ENCODE measurements around the gene TXNIP. TPM values are rescaled to one million over a fixed set of nuclear protein-coding genes. Genes with fewer than 3 reads are reported as not detected.
"Not testable (repeated sequence)": the region's sequence is repeated elsewhere in the genome, so short reads cannot be mapped to it uniquely, and the experiment has no call there.

The TXNIP gene
- total RNA-seq, 1 donor from 2014 or later: 157 TPM

DNA sequence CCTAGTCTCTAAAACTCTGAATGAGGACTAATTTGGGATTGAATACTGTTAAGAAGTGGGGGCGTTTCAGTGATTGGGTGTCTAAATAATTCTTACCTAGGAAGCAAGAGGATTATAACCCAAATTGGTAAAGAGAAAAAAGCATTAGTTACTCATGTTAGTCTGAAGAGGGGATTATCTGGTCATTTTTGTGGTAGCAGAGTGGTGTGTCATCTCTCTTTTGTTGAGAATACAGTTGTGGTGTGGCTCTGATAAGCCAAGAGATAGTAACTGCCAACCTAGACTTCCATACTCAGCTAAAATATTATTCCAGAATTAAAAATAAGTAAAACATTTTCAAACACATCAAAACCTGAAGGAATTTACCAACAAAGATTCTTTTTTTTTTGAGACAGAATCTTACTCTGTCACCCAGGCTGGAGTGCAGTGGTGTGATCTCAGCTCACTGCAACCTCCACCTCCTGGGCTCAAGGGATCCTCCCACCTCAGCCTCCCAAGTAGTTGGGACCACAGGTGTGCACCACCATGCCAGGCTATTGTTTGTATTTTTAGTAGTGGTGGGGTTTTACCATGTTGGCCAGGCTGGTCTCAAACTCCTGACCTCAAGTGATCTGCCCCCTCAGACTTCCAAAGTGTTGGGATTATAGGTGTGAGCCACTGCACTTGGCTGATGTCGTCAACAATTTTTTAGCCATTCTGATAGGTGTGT, 29.6 kb upstream of the TXNIP start:
- not testable (repeated sequence) for H3K4me3 Mint-ChIP-seq (ENCODE audit: unreplicated experiment); FAIRE-seq; H3K9me3 ChIP-seq (ENCODE audit: insufficient read depth, low read depth, low read length); H3K27me3 ChIP-seq (ENCODE audit: insufficient read depth, low read length); H3K9ac ChIP-seq (ENCODE audit: low read length); H3K27ac ChIP-seq (ENCODE audit: low read depth, low read length); H3K36me3 ChIP-seq (ENCODE audit: insufficient read depth, low read length); H3K36me3 Mint-ChIP-seq (ENCODE audit: low read depth, unreplicated experiment); H3K27me3 Mint-ChIP-seq (ENCODE audit: low read depth, unreplicated experiment); H3K79me2 ChIP-seq (ENCODE audit: insufficient read depth, low read length); H3K4me2 ChIP-seq (ENCODE audit: low read length); H4K20me1 ChIP-seq (ENCODE audit: insufficient read depth, low read length); H3K9me3 Mint-ChIP-seq (ENCODE audit: unreplicated experiment); H3K4me1 Mint-ChIP-seq (ENCODE audit: low read depth, unreplicated experiment); DNase-seq (ENCODE audit: low read depth); H3K27ac Mint-ChIP-seq (ENCODE audit: unreplicated experiment); H2AFZ ChIP-seq (ENCODE audit: low read depth, low read length); H3K4me3 ChIP-seq (ENCODE audit: insufficient read depth, low read depth, low read length); H3K4me1 ChIP-seq (ENCODE audit: insufficient read depth, low read length)

- Histone ChIP-seq H3K9ac (ENCODE audit: low read length) (no peak overlapping the region), H3K27me3 (ENCODE audit: insufficient read depth, low read length) (peaks cover 24% of the 10 kb centered on the region), H3K36me3 (ENCODE audit: insufficient read depth, low read length) (no peaks in the 10 kb centered on the region), H4K20me1 (ENCODE audit: insufficient read depth, low read length) (no peaks in the 10 kb centered on the region), H2AFZ (ENCODE audit: low read depth, low read length) (no peak overlapping the region), H3K4me2 (ENCODE audit: low read length) (no peak overlapping the region), H3K4me1 (ENCODE audit: insufficient read depth, low read length) (no peaks in the 10 kb centered on the region), H3K4me3 (ENCODE audit: insufficient read depth, low read depth, low read length) (no peak overlapping the region), H3K79me2 (ENCODE audit: insufficient read depth, low read length) (no peaks in the 10 kb centered on the region), H3K27ac (ENCODE audit: low read depth, low read length) (no peak overlapping the region), H3K9me3 (ENCODE audit: insufficient read depth, low read depth, low read length) (no peaks in the 10 kb centered on the region)
- Mint-ChIP-seq H3K9me3 (ENCODE audit: unreplicated experiment) (peaks cover 6% of the 10 kb centered on the region), H3K4me3 (ENCODE audit: unreplicated experiment) (no peak overlapping the region), H3K36me3 (ENCODE audit: low read depth, unreplicated experiment) (peaks cover 3% of the 10 kb centered on the region), H3K27ac (ENCODE audit: unreplicated experiment) (no peak overlapping the region), H3K4me1 (ENCODE audit: low read depth, unreplicated experiment) (peaks cover 6% of the 10 kb centered on the region), H3K27me3 (ENCODE audit: low read depth, unreplicated experiment) (peaks cover 32% of the 10 kb centered on the region)
- FAIRE-seq: no peak
- DNase-seq (ENCODE audit: low read depth): no peak
- TF ChIP-seq EZH2 (IDR thresholded peaks at IDR 0.05; ENCODE audit: insufficient read depth, low read length): no peak
- TF ChIP-seq, protein P1, sequence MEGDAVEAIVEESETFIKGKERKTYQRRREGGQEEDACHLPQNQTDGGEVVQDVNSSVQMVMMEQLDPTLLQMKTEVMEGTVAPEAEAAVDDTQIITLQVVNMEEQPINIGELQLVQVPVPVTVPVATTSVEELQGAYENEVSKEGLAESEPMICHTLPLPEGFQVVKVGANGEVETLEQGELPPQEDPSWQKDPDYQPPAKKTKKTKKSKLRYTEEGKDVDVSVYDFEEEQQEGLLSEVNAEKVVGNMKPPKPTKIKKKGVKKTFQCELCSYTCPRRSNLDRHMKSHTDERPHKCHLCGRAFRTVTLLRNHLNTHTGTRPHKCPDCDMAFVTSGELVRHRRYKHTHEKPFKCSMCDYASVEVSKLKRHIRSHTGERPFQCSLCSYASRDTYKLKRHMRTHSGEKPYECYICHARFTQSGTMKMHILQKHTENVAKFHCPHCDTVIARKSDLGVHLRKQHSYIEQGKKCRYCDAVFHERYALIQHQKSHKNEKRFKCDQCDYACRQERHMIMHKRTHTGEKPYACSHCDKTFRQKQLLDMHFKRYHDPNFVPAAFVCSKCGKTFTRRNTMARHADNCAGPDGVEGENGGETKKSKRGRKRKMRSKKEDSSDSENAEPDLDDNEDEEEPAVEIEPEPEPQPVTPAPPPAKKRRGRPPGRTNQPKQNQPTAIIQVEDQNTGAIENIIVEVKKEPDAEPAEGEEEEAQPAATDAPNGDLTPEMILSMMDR (IDR thresholded peaks at IDR 0.05; ENCODE audit: insufficient read depth, low read depth, low read length): no peak
Observed at GRCh38 chr1:146022403-146023127, 26.2 kb upstream of the TXNIP start.

DNA sequence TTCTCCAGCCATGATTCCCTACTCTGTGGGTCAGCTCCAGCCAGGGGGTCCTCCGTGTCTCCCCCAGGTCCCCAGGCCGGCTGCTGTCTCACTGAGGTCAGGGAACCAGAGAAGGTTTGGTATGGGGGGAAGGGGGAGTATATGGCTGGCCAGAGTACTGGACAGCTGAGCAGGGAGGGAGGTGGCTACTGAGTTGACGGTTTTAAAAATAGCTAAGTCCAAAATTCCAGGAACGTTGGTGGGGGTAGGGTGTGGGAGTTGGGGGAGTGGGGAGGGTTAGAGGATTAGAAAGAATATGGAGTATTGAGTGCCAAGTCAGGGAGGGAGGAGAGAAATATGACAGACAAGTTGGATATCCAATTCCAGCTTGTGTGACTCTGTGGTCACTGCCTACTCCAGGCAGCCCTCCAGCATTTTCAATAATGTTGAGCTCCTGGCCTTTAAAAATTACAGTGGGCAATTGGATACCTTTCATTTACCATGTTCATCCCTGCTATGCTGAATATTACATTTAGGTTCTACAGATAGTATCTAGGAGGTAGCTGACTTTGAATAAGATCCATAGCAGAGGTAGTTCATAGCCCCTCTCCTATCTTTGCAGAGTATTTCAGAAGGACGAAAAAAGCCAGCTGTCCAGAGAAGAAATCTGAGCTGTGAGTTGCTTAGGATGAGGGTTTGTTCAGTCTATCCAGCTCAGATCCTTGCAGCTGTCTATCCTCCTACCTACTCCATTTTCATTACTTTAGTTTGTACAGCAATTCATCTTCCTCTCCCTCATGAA, 25.4 kb upstream of the TXNIP start, which contains the start of gene HJV:
Gene HJV, minus strand, starts transcription at position 114 of the 781 bp plus-strand sequence. CDS start 1,504 bp downstream, outside the sequence.
- Histone ChIP-seq H2AFZ (ENCODE audit: low read depth, low read length) (no peak within 1 kb of the TSS), H3K27me3 (ENCODE audit: insufficient read depth, low read length) (peaks cover 24% of the 10 kb centered on the region), H3K4me2 (ENCODE audit: low read length) (no peak within 1 kb of the TSS), H3K79me2 (ENCODE audit: insufficient read depth, low read length) (no peaks in the 10 kb centered on the region), H3K4me3 (ENCODE audit: insufficient read depth, low read depth, low read length) (no peak within 1 kb of the TSS), H4K20me1 (ENCODE audit: insufficient read depth, low read length) (no peaks in the 10 kb centered on the region), H3K27ac (ENCODE audit: low read depth, low read length) (no peak within 1 kb of the TSS), H3K9me3 (ENCODE audit: insufficient read depth, low read depth, low read length) (no peaks in the 10 kb centered on the region), H3K9ac (ENCODE audit: low read length) (no peak within 1 kb of the TSS), H3K36me3 (ENCODE audit: insufficient read depth, low read length) (no peaks in the 10 kb centered on the region), H3K4me1 (ENCODE audit: insufficient read depth, low read length) (no peaks in the 10 kb centered on the region)
- Mint-ChIP-seq H3K9me3 (ENCODE audit: unreplicated experiment) (peaks cover 6% of the 10 kb centered on the region), H3K27me3 (ENCODE audit: low read depth, unreplicated experiment) (peaks cover 33% of the 10 kb centered on the region), H3K4me1 (ENCODE audit: low read depth, unreplicated experiment) (peaks cover 6% of the 10 kb centered on the region), H3K4me3 (ENCODE audit: unreplicated experiment) (no peak within 1 kb of the TSS), H3K27ac (ENCODE audit: unreplicated experiment) (no peak within 1 kb of the TSS), H3K36me3 (ENCODE audit: low read depth, unreplicated experiment) (peaks cover 3% of the 10 kb centered on the region)
- FAIRE-seq (no peak), DNase-seq (ENCODE audit: low read depth) (no peak)
- TF ChIP-seq EZH2 (IDR thresholded peaks at IDR 0.05; ENCODE audit: insufficient read depth, low read length): no peak
- TF ChIP-seq, protein P1 (IDR thresholded peaks at IDR 0.05; ENCODE audit: insufficient read depth, low read depth, low read length): no peak

All from astrocyte (in vitro differentiated cells and primary cell).